GM18517 (cell line): ENCODE measurements around the gene ACTRT2.

Experiments used
- ATAC-seq: cut with Tn5 transposase; IDR thresholded peaks from one replicate; pipeline ENCODE4 v1.9.1; 2021; ENCODE audit warnings: mild to moderate bottlenecking, moderate library complexity; ENCODE audit not compliant: unreplicated experiment

Gene ACTRT2

DNA sequence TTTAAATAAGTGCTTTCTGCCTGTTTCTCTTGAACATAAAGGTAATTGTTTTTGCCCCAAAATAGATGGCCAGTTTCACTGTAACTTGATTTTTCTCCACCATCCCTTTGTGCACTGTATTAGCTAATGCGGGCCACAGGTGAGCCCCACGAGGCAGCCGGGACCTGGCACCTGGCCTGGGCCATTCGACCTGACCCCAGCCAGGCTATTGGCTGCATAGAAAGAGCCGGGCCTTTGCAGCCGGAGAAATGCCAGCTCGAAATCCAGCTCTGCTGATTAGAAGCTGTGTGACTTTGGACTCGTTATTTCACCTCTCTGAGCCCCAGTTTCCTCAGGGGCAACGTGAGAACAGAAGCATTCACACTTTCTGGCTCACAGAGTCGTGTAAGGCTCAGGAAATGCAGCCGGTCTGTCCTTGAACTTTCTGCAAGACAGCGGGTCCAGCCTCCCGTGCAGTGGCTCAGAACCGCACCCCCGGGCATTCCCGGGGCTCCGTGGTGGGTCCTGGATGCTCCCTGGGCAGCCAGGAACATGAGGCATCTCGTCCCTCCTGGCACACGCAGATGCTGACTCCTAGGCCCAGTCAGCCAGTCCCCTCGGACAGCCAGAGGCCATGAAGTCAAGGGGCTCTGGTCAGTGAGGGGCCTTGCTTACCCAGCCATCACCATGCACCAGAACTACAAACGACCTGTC, 37.4 kb upstream of the ACTRT2 start:
- no peak for ATAC-seq

GRCh38 chr1:2984399-2985061, 36.7 kb upstream of the ACTRT2 start:
- ATAC-seq: no peak

DNA sequence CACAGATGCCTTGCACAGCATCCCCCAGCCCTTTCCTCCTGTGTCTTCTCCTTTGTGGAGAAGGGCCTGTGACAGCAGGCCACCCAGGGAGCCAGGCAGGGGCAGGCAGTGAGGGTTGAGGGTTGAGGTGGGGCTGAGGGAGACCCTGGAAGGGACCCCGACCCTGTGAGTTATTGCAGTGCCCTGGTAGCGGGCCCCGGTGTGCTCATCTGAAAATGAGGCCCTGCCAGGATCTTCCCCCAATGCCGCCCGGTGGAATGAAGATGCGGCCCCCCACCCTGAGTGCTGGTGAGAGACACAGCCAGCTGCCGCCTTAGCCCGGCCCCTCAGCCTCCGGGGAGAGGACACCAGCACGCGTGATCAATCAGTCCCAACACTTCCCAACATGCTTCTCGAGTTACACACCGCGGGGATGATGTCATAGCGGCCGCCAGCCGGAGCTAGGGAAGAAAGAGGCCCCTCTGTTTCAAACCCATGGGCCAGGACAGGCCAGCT, 36.2 kb upstream of the ACTRT2 start:
- ATAC-seq: no peak

DNA sequence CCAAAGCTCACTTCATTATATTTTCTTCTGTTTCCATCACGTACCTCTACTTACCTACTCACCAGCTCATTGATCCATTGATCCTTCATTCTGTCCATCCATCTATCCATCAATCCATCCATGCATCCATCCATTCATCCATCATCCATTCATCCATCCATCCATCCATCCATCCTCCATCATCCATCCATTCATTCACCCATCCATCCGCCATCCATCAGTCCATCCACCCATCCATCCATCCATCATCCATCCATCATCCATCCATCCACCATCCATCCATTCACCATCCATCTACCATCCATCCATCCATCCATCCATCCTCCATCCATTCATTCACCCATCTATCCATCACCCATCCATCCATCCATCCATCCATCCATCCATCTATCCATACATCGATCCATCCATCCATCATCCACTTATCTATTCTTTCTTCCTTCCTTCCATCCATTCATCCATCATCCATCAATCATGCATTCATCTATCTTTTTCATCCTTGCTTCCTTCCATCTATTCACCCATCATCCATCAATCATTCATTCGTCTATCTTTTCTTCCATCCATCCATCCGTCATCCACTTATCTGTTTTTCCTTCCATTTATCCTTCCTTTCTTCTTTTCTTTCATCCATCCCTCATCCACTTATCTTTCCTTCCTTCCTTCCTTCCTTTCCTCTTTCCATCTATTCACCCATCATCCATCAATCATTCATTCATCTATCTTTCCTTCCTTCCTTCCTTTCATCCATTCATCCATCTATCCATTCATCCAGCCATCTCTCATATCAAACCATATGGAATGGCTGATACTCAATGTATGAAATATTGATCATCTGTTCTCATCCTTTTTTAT, 35.3 kb upstream of the ACTRT2 start:
- no peak for ATAC-seq

DNA sequence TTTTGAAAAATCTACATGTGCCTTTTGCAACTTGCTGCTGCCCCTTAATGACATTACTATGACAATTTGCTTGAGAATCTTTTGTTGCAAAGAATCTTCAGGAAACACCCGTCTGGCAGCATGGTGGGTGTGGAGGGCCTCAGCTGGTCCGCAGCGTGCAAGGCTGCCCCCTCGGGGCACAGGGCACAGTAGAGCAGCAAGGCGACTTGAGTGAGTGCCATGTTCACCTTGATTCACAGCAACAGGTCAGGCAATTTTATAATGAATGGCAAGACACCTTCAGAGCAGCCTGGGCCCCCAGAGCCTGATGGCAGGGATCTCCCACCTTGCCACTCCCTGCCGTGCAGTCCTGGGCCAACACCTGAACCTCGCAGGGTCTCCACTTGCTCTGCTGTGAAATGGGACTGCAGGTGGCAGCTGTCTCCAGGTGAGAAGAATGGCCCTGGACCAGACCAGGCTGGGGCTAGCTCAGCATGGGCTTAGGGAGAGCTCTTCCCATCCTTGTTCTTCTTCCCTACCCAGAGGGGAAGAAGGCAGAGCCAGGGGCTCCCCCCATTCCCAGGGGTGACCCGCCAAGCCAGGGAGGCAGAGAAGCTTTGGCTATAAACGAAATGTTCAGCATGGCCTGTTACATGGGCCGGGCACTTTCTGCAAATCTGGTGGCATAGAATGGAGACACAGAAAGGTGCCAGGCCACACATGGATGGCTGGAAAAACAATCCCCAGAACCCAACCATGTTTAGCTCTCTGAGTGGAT, 34.5 kb upstream of the ACTRT2 start:
- no peak for ATAC-seq

GRCh38 chr1:2987773-2988172, 33.5 kb upstream of the ACTRT2 start:
- ATAC-seq: no peak

GRCh38 chr1:2988256-2988655, 33.0 kb upstream of the ACTRT2 start:
- ATAC-seq: no peak

- ATAC-seq: no peak
Measured at GRCh38 chr1:2989185-2989584, 32.1 kb upstream of the ACTRT2 start.

DNA sequence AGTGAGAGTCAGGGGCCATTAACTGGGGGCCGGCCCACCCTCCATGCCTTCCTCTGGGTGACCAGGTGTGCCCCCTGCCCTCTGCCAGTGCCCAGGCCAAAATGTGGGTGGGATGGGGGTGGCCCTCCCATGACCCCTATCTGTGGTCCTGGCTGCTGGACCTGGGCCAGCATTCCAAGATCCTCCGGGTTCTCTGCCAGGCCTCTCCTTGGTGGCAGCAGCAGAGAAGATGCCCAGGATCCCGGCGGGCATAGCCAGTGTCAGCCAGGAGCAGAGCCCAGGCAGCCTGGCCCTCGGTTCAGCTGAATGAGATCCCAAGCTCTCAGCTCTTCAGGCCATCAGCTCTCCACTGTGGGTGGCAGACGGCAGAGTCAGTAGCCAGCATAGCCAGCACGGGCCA, 31.3 kb upstream of the ACTRT2 start:
- ATAC-seq: no peak

GRCh38 chr1:2990376-2991115, 30.7 kb upstream of the ACTRT2 start:
- ATAC-seq: no peak

DNA sequence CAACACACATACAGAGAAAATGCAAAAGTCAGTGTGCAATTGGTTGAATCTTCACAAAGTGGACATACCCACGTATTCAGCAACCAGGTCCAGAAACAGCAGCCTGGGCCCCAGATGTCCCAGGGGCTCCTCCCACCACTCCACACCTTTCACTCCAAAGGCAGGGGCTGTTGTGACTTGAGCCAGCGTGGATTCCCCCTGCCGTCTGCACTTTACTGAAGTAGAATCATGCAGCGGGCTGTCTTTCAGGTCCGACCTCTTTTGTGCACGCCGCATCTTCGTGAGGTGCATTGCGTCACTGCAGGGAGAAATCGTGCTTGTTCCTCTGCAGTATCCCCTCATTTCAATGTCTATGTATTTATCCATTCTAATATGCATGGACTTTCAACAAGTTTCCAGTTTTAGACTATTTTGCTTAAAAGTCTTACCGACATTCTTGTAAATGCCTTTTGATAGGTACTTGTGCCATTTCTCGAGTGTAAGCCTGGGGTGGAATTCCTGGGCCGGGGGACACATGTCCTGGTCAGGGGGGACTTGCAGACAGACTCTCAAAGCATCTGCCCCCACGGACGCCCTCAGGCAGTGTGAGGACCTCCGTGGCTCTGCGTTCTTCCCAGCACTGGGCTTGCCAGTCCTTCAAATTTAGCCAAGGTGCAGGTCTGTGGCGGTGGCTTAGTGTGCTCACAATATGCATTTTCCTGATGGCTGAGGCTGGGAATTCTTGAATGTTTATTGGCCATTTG, 29.3 kb upstream of the ACTRT2 start:
- no peak for ATAC-seq

GRCh38 chr1:2998503-2999100, 22.7 kb upstream of the ACTRT2 start:
- ATAC-seq: no peak

GRCh38 chr1:2999138-2999537, 22.1 kb upstream of the ACTRT2 start:
- no peak for ATAC-seq

- no peak for ATAC-seq
Measured at GRCh38 chr1:2999571-2999970, 21.7 kb upstream of the ACTRT2 start.

DNA sequence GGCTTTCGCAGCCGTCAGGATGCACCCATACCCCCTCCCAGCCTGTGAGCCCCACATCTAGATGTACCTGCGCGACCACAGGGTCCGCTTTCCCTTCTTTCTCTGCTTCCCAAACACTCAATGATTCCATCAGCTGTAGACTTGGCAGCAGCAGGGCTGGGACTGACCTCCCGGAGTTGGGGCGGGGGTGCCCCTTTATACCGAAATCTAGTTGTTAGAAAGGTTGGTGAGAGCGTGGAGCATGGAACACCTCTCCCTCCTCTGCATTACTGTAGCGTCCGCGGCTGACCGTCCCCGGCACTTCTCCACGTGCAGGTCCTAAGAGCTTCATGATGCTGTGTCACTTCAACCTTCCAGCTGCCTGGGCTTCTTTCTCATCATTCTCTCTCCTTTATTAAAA, 21.1 kb upstream of the ACTRT2 start:
- no peak for ATAC-seq

GRCh38 chr1:3000671-3001470, 20.4 kb upstream of the ACTRT2 start:
- ATAC-seq: no peak

DNA sequence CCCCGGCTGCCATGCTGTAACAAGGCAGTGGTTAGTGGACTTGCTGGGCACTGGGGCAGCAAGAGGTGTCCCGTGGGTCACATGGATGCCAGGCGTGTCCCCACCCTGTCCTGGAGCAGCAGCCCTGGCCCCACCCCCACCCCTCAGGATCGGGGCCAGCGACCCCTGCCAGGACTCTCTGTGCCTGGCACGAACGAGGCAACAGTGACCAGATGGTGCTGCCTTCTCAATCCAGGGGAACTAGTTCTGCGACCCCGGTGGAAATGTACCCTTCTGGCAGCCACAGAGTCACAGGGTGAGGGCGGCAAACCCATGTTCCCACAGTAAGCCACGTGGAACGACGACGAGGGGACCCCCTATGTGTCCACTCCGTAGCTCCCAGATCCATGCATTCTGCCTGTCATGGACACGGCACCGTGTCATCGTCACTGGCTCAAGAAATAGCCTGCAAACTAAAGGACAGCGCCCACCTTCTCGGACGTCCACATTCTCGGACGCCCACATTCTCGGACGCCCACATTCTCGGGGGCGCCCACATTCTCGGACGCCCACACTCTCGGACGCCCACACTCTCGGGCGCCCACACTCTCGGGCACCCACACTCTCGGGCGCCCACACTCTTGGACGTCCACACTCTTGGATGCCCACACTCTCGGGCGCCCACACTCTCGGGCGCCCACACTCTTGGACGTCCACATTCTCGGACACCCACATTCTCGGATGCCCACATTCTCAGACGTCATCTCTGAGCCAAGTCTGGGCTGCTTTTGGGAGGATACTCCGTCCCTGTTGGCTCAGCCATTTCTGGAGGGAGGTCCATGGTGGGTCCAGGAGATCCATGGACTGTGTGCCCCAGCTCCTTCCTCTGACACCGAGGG, 19.6 kb upstream of the ACTRT2 start:
- ATAC-seq: no peak
